ENCODE results near the gene VSTM2L. TPM values are rescaled to one million over a fixed set of nuclear protein-coding genes. Genes with fewer than 3 reads are reported as not detected.

The VSTM2L gene
- total and polyA plus RNA-seq, 9 of the 15 experiments (the other 6 are each of a cell fraction or from before 2014, with no cell fraction given): not detected

- in situ Hi-C loops (cut with MboI) (no loop called here), intact Hi-C loops (cut with micrococcal nuclease) (no loop called here)
- no peak overlapping the region for H3K4me3 ChIP-seq
- DNase-seq (ENCODE audit: extremely low read depth in 1 of 4, low spot score in 3 of 4) (peak; percentile 28 to 84 (median 56)), ATAC-seq (peak; percentile 96), FAIRE-seq (peak; percentile 85)
- CTCF ChIA-PET (ENCODE audit: low intra/inter-chr PET ratio): no interaction called here
- H4K20me1 ChIP-seq (replicated peaks; ENCODE audit: control insufficient read depth, insufficient read depth, low read length): 0 out of 2 replicates have a peak, but pooled peaks cover 3% of the 10 kb centered on the region
- peak overlapping the region; percentile 48 for H3K4me2 ChIP-seq (ENCODE audit: insufficient read depth, low read length)
- 30% methylated on average over 12 of the region's 12 CpGs for WGBS (ENCODE audit: insufficient coverage, low coverage, missing lambda C conversion rate)
- H3K9me3 ChIP-seq (replicated peaks; ENCODE audit: control insufficient read depth, insufficient read depth, low read depth, low read length): no peaks in the 10 kb centered on the region
- no peaks in the 10 kb centered on the region for H3K36me3 ChIP-seq (ENCODE audit: control insufficient read depth, insufficient read depth, low read length)
- no peaks in the 10 kb centered on the region for H3K27me3 ChIP-seq (ENCODE audit: control insufficient read depth in 2 of 2, insufficient read depth in 2 of 2, low read length in 2 of 2)
- no TSS peak for BruUV-seq (replicated peaks)
- no peaks in the 10 kb centered on the region for H3K9me1 ChIP-seq (ENCODE audit: control insufficient read depth, insufficient read depth, low read length)
- H2AFZ ChIP-seq (ENCODE audit: low read depth, low read length): peak overlapping the region; percentile 49
- H3K4me1 ChIP-seq (replicated peaks in 1 of 2; ENCODE audit: control insufficient read depth in 2 of 2, insufficient read depth in 2 of 2, low read length in 2 of 2): peaks cover 6 to 11% of the 10 kb centered on the region in 2 experiments; a peak in 3 of 5 replicates
- H3K79me2 ChIP-seq (ENCODE audit: control insufficient read depth, insufficient read depth, low read length): no peaks in the 10 kb centered on the region
- POLR2A ChIA-PET: interaction anchor here (0.5 to 2.9 kb wide), 4 partner anchors 10 to 249 kb away, joined by 3 to 11 read pairs (median 5); no protein-coding TSS in a partner anchor
- H3K27ac ChIP-seq (ENCODE audit: extremely low read depth, low read depth, low read length): peak overlapping the region; percentile 58
- peak overlapping the region in 1 of 2 experiments; percentile 12; a peak in 2 of 4 replicates for H3K9ac ChIP-seq (ENCODE audit: insufficient read depth in 1 of 2, low read depth in 2 of 2, low read length in 2 of 2)
- no peak for TF ChIP-seq NFATC3 (IDR thresholded peaks at IDR 0.05)
- TF ChIP-seq WHSC1 (IDR thresholded peaks at IDR 0.05; ENCODE audit: low read length): no peak
- 0 out of 2 replicates have a peak, but pooled peaks have one; percentile 37 for TF ChIP-seq NFRKB (IDR thresholded peaks at IDR 0.05; ENCODE audit: low read depth)
- TF ChIP-seq NR3C1 (CRISPR knock-in tag; IDR thresholded peaks at IDR 0.05): no peak
- no peak for TF ChIP-seq SAFB (IDR thresholded peaks at IDR 0.05; ENCODE audit: borderline replicate concordance, low read depth, low read length)
- no peak for TF ChIP-seq KLF13 (tag; IDR thresholded peaks at IDR 0.05; ENCODE audit: borderline replicate concordance, low read depth)
- TF ChIP-seq POLR2AphosphoS2 (IDR thresholded peaks at IDR 0.05; ENCODE audit: low read length): no peak
- no peak for TF ChIP-seq ARID4B (CRISPR knock-in tag; IDR thresholded peaks at IDR 0.05)
- no peak for TF ChIP-seq JUND (IDR thresholded peaks at IDR 0.05; ENCODE audit: borderline replicate concordance, low read depth, low read length)
- TF ChIP-seq JUND (tag; IDR thresholded peaks at IDR 0.05; ENCODE audit: borderline replicate concordance, low read depth, low read length): no peak; the same call in 2 of the 3 replicates
- TF ChIP-seq EHMT2 (IDR thresholded peaks at IDR 0.05): peak; percentile 91
- no peak for TF ChIP-seq ZNF124 (CRISPR knock-in tag; IDR thresholded peaks at IDR 0.05)
- no peak for TF ChIP-seq TEAD1 (CRISPR knock-in tag; IDR thresholded peaks at IDR 0.05)
- TF ChIP-seq ZNF79 (CRISPR knock-in tag; IDR thresholded peaks at IDR 0.05; ENCODE audit: low read depth): no peak
- TF ChIP-seq ZNF75A (CRISPR knock-in tag; IDR thresholded peaks at IDR 0.05): no peak
- TF ChIP-seq MXD1 (CRISPR knock-in tag; IDR thresholded peaks at IDR 0.05; ENCODE audit: borderline replicate concordance, poor library complexity, severe bottlenecking): no peak
- peak; percentile 57; the same call in 1 of the 2 replicates for TF ChIP-seq EP300 (IDR thresholded peaks at IDR 0.05; ENCODE audit: low read length)
- no peak for TF ChIP-seq ARHGAP35 (IDR thresholded peaks at IDR 0.05; ENCODE audit: partially characterized antibody)
- no peak for TF ChIP-seq ZSCAN32 (CRISPR knock-in tag; IDR thresholded peaks at IDR 0.05)
Observed at GRCh38 chr20:37973059-37973910, 70.4 kb downstream of the VSTM2L start.

All from K562 (cell line).